DMS153 treated with DMSO at 0.1 percent for 48 hours (cell line): ENCODE measurements around the gene MTA3.

Source experiments
- DNase-seq: peaks from one replicate; lab custom pipeline; 2025; ENCODE audit not compliant: unreplicated experiment; lab: John Stamatoyannopoulos, UW

Gene MTA3

GRCh38 chr2:42659609-42660008 is 91.2 kb downstream of the MTA3 start:
- no peak for DNase-seq

DNA sequence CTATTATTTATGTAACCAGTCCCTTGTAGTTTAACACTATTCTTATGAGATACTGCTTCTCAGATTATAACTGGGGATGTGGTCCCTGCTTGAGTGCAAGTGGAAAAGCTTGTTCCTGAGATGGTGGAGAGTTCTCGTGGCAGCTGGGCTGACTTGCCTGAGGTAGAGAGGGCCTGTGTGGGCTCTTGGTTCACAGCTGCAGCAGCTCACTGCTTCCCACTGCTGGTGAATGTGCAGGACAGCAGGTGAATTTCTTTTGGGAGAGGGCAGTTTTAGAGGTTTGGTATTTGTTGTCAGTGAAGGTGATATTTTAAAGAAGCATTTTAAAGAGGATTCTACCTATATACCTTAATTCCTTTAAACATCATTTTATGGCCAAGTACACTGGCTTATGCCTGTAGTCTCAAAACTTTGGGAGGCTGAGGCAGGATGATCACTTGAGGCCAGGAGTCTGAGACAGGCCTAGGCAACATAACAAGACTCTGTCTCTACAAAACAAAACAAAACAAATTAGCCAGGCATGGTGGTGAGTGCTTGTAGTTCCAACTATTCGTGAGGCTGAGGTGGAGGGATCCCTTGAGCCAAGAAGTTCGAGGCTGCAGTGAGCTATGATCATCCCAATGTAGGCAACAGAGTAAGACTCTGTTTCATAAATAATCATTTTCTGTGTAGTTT is 94.8 kb downstream of the MTA3 start:
- DNase-seq = peak; percentile 45

DNA sequence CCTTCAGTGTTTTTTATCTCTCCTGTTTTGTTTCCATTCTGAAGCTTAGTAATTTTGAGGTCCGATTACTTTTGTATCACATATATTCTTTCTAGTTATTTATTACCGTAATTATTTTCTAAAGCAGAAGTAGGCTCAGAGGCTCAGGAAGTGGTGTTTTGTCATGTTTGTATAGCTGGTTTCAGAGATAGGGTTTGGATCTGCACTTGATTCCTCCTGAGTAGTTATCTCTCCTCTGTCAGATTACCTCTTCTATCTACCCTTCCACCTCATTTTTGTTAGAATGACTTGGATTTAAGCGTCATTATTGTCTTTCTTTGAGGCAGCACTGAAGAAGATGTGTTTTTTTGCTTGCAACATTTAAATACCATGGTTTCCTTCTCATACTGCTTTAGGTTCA is 95.4 kb downstream of the MTA3 start:
- DNase-seq = no peak

DNA sequence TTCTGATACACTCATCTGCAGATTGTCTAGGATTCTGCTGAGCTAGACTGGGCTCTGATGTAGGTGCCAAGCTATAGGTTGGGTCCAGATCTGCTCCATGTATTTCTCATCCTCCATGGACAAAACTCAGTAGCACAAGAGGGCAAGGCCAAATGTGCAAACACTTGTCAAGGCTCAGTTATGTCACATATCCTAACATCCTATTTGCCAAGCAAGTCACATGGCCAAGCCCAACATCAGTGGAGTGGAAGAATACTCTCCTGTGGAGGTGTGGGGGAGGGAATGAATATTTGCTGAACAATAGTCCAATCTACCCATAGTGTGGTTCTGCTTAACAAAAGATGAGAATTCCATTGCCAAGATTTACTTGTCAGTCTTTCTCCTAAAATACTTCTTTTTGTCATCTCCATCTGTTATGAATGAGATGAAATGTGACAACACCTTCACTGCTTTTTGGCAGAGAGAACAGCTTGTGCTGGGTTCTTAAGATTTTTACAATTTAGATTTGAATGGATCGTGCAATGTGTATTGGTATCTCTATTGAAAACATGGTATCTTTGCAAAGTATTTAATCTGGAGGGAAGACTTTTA is 105.7 kb downstream of the MTA3 start:
- no peak for DNase-seq

- no peak for DNase-seq
Measured at GRCh38 chr2:42675815-42676214, 107.4 kb downstream of the MTA3 start.

DNA sequence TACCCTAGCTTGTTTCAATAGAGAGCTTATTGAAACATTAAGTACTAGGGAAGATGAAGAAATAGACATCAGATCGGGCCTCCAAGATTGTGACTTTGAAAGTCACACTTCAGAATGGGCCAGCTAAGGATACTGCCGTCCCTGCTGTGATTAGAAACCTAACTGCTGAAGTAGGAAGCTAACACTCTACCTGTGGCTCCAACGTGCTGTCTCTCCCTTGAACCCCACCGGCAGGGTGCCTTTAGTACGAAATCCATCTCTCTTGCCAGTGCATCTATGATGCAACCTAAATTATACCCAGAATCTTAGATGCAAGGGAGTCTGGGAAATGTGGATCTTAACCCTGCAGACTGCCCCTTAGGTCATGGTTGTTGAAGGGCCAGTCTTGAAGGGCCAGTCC is 116.9 kb downstream of the MTA3 start:
- no peak for DNase-seq

- no peak for DNase-seq
Measured at GRCh38 chr2:42693013-42693615, 124.7 kb downstream of the MTA3 start.

DNA sequence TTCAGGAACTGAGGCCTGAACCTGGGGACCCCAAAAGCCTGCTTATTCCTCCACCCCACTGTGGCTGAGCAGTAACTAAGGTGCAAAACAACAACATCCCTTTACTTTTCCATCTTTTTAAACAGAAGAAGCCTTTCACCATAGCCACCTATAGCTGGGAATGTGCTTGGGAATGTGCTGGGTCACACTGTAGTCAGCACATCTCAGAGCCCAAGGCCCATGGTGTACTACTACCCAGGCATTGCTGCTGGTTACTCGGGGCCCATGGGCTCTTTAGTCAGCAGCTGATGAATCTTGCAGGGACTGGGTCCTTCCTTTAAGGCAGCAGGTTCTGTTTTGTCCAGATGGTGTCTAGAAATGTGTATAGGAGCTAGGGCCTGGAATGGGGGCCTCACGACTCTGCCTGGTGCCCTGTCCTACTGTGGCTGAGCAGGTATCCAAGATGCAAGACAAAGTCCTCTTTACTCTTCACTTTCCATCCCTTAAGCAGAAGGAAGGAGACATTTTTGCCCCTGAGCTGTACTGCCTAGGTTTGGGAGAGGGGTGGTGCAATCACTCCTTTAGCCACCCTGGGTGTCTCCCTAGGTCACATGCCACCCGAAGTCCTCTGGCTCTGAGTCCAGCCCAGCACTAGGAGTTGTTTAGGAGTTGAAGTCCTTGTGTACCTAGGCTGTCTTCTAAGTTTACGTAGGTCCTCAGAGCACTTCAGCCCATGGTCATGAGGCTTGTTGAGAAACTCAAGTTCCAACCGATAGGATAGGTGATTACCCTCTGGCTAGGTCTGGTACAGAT is 125.5 kb downstream of the MTA3 start:
- DNase-seq = no peak

GRCh38 chr2:42696987-42697386 is 128.6 kb downstream of the MTA3 start:
- no peak for DNase-seq

DNA sequence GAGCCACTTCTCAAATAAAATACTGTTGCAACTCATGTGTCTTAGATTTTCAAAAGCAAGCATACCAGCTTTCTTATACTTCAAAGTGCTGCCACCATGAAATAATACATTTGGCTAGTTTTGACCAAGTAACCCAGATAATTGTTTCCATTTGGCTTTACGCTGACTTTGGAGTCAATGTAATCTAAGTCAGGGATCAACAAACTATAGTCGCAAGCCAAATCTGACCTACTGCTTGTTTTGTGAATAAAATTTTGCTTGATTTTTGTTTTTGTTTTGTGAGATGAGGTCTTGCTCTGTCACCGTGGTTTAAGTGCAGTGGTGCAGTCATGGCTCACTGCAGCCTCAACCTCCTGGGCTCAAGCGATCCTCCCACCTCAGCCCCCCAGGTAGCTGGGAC is 130.5 kb downstream of the MTA3 start:
- no peak for DNase-seq

GRCh38 chr2:42706836-42707235 is 138.4 kb downstream of the MTA3 start:
- DNase-seq = no peak

- DNase-seq = no peak
Measured at GRCh38 chr2:42708179-42708578, 139.7 kb downstream of the MTA3 start.

DNA sequence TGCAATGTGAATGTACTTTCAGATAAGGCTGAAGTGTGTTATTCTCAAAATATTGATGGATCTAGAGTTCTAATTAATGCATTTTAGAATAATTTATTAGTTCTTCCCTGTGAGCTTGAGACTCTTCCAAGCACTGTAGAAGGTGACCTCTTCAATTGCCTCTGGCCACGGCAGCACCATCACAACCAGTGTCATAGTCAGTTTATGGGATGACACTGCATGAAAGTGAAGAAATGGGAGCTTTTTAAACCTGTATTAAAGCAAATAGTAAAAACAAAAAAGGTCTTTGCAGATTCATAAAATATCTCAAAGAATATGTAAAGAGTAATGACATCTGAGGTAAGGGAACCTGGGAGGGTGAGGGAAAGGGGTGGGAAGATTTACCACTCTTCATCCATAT is 143.5 kb downstream of the MTA3 start:
- DNase-seq = no peak

DNA sequence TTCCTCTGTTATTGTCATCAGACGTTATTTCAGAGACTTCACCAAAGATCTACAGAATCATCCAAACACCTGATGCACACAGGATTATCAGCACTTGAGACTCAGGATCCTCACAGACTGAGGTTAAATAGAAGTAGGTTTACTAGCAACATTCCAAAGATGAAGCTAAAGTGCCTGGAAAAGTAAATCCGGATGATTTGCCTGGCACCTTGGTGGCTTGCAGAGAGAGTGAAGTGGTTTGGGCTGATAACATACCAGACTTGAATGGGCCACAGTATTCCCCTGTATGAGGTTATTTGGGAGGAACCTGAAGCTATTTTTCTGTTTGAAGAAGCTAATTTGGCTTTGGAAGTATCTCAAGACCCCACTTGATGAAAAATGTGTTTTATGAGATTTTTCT is 144.5 kb downstream of the MTA3 start:
- DNase-seq = no peak

- DNase-seq = no peak
Measured at GRCh38 chr2:42713920-42714319, 145.5 kb downstream of the MTA3 start.

DNA sequence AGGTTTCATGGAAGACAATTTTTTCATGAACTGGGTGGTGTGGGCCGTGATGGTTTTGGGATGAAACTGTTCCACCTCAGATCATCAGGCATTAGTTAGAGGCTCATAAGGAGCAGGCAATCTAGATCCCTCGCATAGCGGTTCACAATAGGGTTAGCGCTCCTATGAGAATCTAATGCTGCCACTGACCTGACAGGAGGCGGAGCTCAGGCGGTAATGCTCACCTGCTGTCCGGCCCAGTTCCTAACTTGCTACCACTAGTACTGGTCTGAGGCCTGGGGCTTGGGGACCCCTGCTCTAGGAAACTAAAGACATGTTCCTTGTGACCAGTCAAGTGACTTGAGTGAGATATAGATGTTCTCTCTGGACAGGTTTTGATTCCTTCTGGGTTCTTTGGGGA is 146.3 kb downstream of the MTA3 start:
- DNase-seq = no peak

DNA sequence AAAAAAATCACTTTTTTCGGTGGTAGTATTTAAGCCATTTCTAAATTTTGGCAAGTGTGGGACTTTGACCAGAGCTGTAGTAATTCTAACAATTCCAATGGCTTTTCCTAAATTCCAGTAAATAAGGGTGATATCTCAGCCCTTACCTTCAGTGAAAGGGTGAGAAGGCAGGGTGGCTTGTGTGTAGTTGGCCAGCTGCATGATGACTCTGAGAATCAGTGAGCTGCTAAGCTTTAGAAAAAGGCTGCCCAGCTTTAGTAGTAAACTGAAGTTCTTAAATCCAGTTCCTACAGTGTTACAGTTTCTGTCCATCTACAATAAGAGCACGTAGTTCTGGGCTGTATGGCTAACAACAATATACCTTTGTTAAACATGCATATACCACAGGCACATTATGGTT is 153.5 kb downstream of the MTA3 start:
- no peak for DNase-seq

- no peak for DNase-seq
Measured at GRCh38 chr2:42722320-42723190, 154.1 kb downstream of the MTA3 start.

DNA sequence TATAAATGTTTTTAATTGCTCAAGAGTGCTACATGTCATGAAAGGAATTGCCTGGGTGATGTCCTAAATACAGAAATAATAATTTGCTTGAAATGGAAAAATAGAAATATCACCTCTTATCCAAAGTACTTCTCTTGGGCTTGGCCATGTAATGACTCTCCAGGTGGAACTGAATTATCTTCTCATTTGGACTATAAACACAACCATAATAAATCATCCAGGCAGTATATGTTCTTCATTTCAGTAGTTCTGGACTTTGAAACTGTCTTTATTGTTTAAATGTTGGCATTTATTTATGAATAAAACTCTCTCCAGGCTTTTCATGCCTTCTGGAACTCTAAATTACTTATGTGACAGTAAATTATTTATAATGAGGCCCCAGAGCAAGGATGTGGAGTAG is 155.0 kb downstream of the MTA3 start:
- no peak for DNase-seq

DNA sequence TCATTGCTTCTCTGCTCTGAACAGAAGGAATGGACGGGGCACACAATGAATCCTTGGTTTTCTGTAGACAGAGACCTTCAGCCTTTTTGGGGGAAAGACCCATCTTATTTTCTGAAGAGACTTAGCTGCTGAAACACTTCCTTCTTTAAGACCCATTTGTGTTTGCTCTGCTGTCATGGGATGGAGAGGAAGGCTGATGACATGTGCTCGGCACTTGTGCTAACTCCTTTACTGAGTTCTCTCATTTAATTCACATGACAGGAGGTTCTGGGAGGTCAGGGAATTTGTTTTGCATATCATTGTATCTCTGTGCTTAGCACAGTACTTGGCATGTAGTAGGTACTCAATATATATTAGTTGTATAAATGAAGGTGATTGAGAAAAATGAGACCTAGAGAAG is 156.5 kb downstream of the MTA3 start:
- DNase-seq = no peak

- DNase-seq = no peak
Measured at GRCh38 chr2:42725657-42726056, 157.2 kb downstream of the MTA3 start.
